NCI-H187 (cell line): ENCODE results near the gene GHR.

Experiments used
- DNase-seq, 2 experiments: peaks; one replicate each; lab custom pipeline; 2025; lab: John Stamatoyannopoulos, UW

GHR gene

DNA sequence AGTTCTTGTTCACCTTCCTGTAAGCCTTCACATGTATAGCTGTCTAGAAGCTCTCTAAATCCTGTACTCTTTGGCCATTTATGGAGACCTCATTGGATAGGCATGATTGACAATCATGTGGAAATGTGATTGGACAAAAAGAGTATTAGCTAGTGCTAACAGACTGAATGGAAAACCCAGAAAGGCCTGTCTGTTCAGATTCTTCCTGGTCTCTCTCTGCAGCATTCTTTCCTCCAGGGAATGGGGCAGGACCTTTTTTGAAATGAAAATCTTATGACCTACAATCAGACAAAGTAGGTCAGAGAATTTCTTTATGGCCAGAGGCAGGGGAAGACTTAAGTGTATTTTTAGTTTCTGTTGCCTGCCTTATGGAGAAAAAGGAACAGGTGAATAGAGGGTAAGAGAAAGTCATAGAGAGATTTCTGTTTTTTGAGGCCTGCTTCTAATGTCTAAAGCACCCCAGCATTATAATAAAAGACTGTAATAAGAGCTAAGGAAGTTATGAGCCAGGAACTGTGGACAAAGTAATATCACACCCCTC is 181.0 kb downstream of the GHR start:
- DNase-seq, result no peak

GRCh38 chr5:42605490-42605889 is 182.3 kb downstream of the GHR start:
- no peak for DNase-seq

DNA sequence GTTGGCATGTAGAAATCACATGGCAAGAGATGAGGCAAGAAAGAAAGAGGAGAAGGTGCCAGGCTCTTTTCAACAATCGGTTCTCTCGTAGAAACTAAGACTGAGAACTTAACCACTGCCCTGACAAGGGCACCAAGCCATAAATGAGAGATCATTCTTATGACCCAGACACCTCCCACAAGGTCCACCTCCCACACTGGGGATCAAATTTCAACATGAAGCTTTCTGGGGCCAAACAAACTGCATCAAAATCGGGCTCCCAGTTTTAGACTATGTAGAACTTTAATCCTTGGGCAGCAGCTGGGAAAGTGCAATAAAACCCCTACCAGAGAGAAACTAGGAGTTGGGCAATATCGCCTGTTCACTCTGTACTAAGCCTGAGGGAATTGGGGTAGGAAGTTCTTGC is 183.2 kb downstream of the GHR start:
- no peak for DNase-seq

DNA sequence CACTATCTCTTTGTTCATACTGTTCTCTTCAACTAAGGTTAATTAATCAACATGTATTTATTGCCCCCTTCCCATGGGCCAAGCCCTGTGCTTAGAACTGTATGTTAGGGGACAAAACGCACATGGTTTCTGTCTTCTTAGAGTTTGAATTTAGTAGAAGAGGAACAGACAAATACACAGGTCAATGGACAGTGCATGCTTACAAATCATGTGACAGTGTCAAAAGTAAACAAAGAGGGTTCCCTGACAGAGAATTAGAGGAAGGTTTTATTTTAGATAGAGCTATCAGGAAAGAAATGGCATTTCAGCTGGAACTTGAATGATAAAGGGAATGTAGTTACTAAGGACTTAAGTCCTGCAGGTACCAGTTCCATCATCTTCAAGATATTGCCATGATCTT is 188.2 kb downstream of the GHR start:
- DNase-seq, result no peak

- DNase-seq, result no peak
Measured at GRCh38 chr5:42612750-42613366, 189.6 kb downstream of the GHR start.

- no peak for DNase-seq
Measured at GRCh38 chr5:42614509-42614908, 191.3 kb downstream of the GHR start.

DNA sequence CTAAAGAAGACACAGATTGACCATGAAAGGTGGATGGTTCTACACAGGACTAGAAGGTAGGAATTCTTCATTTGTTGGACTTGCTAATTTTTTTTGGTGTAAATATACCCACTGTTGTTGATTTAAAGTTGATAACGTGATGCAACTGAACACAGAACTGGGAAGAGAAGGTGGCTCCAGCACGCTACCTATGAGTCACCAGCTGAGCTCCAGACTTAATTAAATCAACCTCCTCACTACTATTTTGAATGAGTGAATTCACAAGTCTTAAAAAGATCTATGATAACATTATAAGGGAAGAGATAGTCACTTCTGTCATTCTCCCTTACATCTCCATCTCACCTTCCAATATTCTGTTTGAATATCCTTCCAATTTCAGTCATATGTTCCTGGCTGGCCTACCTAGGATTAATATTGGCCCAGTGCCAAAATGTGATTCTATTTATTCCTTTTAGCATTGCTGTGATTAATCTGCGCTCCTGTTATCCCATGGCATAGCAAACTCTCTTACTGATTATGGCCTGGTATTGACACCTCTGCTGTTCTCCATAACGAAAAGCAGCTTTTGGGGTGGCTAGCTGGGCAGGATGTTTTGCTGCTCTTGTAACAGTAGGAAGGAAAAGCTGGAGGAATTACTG is 197.5 kb downstream of the GHR start:
- no peak for DNase-seq

- no peak for DNase-seq
Measured at GRCh38 chr5:42621242-42621641, 198.0 kb downstream of the GHR start.

GRCh38 chr5:42621662-42622061 is 198.4 kb downstream of the GHR start:
- no peak for DNase-seq

GRCh38 chr5:42624912-42625311 is 201.7 kb downstream of the GHR start:
- DNase-seq, result no peak

GRCh38 chr5:42626462-42626861 is 203.2 kb downstream of the GHR start:
- DNase-seq, result no peak

DNA sequence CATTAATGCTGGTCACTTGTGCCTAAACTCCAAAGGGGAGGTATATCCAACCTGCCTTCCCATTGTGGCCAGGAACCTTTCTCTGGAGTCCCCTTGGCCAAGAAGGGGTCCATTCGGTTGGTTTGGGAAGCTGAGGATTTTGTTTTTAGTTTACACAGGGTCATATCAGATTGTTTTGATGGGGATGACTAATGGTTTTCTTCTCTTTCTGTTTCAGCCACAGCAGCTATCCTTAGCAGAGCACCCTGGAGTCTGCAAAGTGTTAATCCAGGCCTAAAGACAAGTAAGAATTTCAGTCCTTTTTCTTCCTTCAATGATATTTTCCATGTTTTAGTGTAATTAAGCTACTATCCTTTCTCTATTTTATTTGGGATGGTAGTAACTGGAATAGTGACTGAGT is 205.6 kb downstream of the GHR start:
- no peak for DNase-seq

- DNase-seq, result no peak
Measured at GRCh38 chr5:42629284-42629683, 206.0 kb downstream of the GHR start.

DNA sequence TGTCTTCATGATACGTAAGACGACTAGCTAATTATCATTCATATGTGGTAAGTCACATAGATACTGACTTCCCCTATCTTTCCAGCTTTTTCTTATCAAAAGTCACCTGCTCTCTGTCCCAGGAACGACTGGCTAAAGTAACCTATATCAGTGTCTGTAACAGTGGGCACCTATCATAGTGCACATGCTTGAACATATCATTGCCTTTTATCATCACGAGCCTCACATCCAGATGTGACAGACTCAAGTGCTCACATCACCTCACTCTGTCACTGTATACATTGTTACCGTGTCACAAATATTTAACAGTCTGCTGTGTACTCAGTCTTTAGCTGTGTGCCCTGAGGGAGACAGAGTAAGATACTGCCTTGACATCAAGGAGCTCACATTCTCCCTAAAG is 208.0 kb downstream of the GHR start:
- DNase-seq, result no peak

DNA sequence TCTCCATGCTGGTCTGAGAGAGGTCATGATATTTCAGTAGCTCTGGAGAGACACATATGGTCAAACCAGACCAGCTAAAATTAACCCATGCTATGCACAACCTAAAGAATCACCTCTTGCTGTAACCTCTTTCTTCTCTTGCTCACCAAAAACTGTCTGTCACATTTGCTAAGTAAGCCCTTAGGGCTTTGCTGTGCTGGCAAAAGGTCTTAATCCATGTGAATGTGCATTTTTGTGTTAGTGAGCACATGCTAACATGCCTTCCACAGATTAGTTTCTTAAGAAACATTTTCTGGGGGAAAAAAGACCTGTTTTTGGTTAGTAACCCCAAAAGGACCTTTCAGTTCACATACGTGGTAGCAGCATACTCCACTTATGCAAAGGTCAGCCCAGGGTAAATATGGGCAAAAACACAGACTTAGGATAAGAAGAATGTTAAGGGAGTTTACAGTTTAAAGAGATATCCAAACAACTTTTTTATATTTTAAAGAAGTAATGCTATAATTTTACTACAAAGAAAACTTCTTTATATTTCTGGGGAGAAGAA is 209.2 kb downstream of the GHR start:
- DNase-seq, result no peak

DNA sequence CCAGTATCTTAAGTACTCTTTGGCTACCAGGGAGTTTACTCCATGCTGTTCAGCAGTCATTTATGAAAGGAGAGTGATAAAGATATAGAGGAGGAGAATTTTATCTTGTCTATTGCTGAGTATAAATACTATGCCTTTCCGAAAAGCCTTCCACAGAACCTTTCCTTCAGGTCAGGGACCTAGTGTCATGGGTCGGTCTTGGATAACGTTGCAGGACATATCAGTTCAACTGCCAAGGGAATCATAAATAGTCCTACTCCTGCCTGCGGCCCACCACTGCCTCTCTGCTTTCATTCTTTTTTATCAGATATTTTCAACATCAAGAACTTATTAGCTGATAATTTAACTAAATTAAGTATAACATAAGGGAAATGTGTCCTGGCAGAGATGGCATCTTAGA is 211.3 kb downstream of the GHR start:
- DNase-seq, result no peak

DNA sequence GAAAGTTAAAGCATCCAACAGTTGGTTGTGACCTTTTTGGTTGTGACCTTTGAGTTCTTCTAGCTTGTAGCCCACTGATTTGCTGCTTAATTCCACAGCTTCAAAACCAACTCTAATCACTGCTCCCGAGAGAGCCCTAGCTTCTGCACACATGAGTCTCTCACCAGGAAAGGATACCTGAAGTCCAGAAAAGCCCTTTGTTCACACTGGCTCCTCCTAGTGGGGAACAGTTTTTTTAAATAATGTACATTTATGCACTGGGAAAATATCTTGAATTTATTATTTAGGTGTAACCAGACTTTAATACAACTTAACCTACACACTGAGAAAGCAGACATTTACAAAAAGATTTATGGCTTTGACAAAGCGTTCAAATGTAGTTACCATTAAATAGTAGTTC is 213.2 kb downstream of the GHR start:
- no peak for DNase-seq

- DNase-seq, result no peak
Measured at GRCh38 chr5:42636946-42637345, 213.7 kb downstream of the GHR start.

GRCh38 chr5:42638972-42639371 is 215.7 kb downstream of the GHR start:
- DNase-seq, result no peak

DNA sequence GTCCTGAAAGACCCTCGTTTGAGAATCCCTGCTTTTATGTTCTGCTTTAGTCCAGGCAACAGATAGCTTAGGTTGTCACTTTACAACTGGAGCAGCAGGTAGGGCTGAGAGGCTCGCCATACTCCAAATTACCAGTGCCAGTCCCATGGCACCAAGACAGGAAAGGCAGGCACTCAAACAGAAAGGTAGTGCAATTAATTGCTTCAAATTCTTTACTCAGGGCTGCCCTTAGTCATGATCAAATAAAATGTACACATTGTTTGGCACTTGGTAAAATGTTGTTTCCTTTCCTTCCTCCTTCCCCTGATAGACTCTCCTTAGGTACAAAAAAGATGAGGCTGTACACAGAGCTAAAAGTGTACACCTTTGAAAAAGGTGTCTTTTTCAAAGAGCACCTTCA is 217.6 kb downstream of the GHR start:
- DNase-seq, result no peak

DNA sequence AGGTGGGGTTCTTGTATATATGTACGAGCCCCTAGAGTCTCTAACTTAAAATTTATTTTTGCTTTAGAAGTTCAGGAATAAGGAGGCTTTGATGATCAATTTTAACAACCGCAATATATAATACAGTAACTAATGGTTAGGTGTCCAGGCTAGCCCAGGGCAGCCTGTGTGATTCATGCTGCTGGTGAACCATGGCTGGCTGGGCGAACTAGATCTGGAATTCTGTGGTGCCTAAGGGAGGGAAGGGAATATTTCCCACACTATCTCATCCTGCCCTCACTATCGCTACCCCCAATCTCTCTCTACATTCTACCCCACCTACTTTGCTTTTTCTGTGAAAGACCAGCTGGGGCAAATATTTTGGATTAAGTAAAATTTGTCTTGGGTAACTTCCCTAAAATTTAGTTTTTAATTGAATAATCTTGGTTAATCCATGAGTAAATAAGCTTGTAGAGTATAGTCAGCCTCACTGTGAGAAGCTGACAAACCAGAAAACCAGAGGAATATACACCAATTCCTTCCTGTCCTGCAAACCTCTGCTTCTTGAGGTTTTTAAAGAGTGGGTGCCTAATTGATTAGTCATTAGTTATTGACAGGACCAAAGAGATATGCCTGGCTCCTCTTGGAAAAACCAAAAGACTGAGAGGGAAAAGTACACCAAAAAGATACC is 218.2 kb downstream of the GHR start:
- DNase-seq, result no peak

GRCh38 chr5:42642006-42642405 is 218.8 kb downstream of the GHR start:
- DNase-seq, result no peak

- no peak for DNase-seq
Measured at GRCh38 chr5:42643360-42643759, 220.1 kb downstream of the GHR start.
